Stimulated activated CD8-positive, alpha-beta memory T cell treated with anti-CD3 and anti-CD28 coated beads, Interleukin-4, amount 100 ng/mL, for 4 hours (primary cell): ENCODE data around the gene MYH9.

Experiments used
- DNase-seq, 2 donors: peaks; one replicate each; pipeline ENCODE4 v3.0.0-alpha.2; 2020; ENCODE audit warnings: low read depth in 2 of 2, low spot score in 1 of 2

MYH9 gene

DNA sequence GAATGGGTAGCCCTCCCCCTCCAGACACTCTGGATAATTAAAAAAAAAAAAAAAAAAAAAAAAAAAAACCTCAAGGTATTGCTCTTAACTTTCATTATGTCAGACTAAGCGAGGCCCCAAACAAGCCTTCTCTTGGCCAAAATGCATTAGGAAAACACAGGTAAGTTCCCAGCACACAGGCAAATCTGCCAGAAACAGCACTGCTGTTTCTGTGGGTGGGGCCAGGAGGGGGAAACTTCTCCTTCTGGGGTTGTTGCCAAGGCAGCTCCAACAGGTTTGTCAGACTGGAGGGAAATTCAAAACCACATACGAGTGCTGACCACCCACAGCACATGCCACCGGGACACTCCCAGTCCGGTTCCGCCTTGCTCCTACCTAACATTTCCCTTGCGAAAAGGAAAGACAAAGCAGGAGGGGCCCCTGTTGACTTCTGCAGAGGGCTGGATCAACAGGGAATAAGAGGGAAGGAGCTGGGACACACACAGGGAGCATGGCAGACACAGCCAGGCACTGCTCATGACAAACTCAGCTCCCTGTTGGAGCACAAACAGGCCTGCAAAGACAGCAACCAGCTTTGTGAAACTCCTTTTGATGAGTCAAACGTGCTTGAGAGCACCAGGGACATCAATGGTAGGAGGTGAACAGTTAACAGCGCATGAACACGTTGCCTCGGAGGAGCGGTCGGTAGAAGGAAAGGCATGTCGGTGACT, 55.0 kb downstream of the MYH9 start:
- DNase-seq, result no peak

DNA sequence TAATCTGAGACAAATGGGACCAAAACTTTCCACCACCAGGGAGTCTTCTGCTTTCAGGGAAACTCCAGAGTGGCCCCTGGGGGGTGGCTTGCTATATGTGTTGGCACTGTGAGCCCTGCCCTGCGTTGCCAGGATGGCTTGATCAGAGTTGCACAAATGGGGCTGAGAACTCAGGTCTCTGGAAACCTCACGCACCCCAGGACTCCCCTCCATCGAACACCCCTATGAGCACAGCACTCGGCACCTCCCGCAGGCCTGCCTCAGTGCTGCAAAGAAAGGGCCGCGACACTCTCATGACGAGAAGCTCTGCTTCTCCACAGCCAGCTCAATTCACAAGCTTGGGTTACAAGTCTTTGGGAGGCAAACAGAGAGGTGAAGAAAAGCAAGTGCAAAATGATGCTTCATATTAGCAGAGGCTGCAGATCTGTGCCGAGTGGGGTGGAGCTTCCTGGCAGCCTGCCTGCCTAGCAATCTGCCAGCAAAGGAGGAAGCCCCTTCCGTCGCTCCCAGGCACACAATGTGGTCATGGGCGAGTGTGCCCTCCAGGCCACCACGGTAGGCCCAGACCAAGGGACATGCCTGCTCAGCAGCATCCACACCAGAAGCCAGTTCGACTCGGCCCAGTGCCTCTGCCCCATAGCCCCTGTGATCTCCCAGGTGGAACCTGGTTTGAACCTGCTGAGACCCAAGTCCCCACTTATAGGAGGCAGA, 55.7 kb downstream of the MYH9 start:
- no peak for DNase-seq

DNA sequence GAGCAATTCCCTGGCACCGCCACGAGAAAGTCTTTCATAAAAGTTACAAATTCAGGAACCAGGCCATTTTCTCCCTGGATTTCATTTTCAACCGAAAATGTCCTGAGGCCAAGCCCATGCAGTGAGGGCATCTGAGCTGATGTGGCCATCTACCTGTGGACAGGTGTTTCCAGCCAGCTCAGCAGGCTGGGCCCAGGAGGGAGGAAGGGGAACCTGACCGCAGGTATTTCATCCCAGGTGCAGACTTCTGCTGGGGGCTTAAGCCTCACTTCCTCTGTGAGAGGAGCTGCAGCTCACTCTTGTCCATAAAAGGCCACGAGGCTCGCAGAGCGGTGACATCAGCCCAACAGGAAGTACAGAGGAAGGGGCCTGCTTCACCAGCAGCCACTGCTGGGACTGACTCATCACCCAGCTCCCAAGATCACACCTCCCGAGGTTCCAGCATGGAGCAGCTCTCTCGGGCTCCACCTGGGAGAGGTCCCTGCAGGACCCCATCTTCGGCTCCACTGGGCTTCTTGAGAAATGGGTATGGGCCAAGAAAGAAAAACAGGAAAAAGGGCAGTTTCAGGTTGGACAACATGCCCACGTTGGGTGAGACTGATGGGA, 56.4 kb downstream of the MYH9 start:
- peak in 1 of 2 donors; percentile 66 for DNase-seq

DNA sequence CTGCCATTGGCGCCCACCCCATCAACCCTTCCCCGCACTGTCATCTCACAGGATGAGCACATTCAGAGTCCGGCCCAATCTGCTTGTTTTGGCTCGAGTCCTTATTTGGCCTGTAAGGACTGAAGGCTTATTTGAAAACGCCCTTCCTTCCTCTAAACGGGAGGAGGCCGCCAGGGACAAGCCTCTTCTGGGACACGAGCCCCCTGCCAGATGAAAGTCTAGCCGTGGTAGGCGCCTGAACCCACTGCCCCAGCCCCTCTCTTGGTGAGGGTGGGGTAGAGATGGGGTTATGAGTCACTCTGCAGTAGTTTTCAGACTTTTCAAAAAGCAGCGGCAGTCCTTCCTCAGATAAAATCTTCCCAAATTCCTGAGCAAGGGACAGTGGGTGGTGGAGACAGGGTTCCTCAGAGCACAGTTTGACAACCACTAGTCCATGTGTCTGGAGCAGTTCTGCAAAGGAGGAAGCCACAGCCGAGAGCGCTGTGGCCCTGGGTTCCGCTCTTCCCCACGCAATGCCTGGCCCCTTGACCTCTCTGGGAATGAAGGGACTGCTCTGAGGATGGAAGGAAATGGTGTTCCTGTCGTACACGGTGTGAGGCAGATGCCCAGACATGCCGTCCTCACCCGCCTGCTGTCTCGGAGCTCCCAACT, 57.0 kb downstream of the MYH9 start:
- DNase-seq, result no peak

DNA sequence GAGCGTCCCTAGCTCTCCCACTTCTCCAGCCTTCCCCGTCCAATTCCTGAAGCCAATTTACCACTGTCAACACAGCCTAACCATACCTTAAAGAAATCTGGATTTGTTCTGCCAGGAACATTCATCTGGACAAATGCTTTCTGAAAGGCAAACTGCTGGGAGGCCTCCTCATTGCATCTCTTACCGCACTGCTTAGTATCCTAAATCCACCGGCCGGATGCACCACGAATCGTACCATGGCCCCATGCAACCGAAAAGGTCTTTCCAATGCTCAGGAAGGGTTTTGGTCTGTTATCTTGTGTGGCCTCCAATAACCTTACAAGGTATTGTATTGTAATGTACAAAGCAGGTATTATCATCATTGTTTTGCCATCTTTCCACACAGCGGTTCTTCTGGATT, 57.6 kb downstream of the MYH9 start:
- DNase-seq, result no peak

DNA sequence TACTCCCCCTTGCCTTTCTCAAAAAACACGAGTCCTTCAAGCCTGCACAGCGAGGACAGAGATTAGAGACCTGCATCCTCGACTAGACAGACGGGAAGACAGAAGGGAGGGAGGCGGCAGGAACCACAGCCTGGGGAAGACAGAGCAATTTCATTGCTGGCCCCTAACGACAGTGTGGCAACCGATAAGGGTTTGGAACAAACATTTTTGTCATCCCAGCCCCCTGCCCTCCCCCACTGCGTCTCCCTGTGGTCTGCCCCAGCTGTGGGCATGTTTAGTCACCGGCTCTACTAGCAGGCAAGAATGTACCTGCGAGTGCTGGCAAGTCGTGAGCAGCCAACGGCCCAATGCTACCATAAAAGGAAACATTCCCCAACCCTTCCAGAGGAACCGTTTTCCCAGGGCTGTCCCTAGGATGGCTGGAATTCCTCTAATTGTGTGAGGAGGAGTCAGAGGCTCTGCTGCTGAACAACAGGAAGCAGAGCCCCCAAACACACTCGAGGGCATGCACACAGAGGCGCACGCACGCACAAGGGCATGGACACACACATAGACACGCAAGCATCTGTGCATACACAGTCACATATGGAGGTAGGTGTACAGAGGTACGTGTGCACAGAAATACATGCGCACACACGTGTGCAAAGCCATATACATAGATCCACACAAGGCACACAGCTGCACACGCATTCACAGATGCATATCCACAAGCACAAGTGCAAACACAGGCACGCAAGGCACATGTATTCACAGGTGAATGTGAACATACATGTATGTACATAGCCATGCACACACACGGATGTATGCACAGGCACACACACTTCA, 58.3 kb downstream of the MYH9 start:
- peak; percentile 74 to 81 for DNase-seq

DNA sequence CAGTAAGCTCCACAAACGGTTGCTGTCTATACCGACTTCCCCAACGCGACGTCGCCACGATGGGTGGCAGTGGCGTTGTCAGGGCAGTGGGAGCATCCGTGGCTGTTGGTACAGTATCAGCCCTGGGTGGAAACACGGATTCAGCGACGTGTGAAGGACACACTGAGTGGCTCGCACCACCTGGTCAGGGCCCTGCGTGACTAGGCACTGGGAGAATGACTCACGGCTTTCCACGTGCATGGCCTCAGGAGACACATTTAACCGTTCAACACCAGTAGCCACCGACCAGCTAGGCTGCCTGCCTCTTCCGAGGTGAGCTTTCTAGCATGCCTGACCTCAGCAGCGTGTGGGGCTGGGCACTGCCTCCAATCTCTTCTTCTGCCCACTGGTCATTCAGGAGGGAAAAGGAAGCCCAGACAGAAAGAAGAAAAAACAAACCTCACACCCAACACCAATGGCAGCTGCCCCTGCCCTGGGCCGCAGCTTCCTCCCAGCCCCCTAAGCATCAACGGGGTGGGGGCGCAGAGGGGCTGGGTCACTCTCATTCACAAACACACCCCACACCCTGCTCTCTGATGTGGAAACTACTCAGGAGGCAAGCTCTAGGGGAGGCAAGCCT, 59.0 kb downstream of the MYH9 start:
- peak in 1 of 2 donors; percentile 56 for DNase-seq

DNA sequence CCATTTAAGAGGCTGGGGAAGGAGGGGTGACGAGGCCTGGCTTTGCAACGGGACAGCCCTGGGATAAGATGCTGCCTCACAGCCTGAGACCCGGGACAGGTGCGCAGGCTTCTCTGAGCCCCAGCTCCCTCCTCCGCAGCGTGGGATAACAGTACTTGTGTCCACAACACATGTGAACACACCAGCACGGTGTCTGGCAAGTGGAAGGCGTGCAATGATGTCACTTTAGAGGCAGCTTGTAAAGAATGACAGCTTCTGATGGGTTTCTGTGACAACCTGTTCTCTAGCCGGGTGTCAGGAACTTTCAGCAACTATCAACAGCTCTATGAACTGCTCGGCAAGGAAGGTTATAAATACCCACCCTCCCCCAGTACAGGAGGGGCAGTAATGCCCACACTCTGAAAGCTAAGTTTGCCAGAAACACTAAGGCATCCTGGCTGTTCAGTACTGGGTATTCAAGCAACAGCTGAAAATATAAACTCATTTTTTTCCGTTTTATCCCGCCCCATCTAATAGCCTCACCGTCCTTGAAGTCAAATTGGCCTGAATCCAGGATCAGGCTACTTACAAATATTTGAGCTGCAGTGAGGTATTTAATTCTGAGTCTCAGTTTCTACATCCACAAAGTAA, 59.7 kb downstream of the MYH9 start:
- no peak for DNase-seq

DNA sequence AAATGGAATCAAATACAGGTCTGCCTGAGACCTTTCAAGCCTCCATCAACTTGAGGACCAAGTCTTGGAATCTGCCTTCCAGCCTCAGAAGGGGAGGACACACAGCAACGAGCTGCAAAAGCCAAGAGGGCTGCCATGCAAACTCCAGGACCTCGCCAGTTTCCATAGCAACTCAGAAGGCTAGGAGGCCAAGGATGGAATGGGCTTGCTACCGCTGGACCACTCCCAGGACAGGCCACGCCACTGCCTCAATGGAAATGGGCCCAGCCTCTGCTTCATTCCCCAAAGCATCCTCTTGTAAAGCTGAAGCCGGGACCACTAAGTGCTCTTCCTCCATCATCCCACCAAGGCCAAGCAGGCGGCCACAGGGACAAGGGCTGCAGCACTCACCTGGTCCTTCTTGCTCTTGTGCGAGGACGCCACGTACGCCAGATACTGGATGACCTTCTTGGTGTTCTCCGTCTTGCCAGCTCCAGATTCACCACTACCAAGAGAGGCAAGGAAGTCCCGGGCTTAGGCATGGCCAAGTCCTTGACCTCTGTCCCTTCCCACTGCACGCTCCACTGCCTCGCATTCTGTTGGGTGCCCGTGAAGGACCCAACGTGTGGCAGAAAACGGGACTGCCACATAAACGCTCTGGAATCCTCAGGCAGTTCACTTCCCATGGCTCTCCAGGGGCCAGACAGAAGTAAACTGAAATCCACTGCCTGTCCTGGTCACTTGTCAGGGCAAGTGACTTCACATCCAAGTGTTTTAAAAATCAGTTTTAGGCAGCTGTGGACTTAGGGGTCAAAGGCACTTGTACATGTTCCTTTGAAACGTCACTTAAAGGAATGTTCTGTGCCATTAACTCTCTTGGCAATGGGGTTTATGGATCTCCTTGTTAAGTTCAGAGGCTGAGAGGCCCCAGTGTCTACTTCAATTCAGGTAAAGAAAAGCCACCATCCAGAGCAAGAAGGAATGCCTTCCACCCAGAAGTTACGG, 61.3 kb downstream of the MYH9 start:
- no peak for DNase-seq

DNA sequence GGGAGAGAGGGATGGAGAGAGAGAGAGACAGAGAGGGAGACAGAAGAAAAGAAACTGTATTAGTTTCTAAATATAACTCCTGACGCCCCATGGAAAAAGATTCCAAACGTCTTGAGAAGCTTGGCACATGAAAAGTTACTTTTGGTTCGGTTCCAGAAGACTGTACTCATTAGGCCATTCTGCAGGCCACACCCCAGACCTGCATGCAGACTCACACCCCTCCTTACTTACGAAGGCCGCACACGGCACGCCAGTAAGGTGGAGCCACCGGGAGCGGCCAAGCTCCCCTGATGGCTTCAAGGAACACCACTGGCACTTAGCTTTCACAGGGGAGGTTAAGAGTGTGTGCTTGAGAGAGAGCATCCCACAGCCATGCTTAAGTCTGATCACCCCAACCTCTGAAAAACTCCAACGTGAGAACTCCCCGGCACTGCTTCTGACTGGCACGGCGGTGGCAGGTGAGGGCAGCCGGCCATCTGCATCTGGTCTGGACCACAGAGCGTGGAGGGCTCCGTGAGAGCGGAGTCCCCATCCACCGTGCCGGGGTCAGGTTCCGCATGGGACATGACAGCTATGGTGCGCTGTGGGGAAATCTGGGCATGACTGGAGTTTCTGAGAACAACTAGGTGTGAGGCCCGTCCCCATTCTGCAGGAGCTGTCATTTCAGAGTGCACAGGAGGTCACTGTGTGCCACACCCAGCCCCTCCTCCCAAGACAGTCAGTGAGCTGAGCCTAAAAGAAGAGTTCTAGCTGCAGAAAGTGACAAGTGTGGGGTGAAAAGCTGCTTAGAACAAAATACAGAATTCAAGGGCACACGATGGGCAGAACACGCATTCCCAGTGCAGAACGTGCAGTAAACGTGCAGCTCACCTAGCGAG, 62.4 kb downstream of the MYH9 start:
- no peak for DNase-seq

DNA sequence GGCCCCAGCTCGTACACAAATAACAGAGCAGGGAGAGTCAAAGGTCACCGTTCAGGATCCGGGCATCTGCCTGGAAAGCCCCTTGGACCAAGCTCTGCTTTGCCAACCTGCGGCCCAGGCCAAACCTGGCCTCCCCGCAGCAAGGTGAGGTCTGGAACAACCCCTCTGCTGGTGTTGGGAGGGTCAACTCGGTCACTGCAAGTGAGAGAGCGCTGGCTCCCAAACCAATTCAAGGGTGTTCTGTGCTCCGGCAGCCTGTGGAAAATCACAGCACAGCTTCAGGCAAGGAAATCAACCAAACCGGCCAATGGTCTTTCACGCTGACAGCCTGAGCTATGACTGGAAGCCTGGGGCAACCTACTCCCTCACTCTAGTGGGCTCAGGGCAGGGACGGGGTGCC, 63.4 kb downstream of the MYH9 start:
- DNase-seq, result no peak

DNA sequence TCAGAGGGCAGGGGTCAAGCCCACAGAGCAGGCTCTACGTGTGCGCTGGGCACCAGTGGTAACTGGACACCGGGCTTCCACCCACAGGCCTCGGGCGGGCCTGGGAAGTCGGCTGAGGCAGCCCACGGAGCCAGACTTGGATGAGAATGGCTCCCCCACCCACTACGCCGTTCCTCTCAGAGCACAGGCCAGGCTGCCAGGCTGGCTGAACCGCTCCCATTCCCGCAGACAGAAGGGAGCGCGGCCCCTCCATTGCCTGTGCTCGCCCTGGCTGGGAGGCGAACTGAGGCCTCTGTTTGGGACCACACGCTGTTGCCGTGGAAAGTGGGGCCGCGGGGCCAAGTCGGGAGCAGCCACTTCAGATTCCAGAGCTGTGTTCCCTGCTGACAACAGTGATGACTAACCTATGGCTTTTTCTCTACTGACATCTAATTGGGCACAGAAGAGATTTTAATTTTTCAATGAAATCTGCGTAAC, 63.9 kb downstream of the MYH9 start:
- no peak for DNase-seq

DNA sequence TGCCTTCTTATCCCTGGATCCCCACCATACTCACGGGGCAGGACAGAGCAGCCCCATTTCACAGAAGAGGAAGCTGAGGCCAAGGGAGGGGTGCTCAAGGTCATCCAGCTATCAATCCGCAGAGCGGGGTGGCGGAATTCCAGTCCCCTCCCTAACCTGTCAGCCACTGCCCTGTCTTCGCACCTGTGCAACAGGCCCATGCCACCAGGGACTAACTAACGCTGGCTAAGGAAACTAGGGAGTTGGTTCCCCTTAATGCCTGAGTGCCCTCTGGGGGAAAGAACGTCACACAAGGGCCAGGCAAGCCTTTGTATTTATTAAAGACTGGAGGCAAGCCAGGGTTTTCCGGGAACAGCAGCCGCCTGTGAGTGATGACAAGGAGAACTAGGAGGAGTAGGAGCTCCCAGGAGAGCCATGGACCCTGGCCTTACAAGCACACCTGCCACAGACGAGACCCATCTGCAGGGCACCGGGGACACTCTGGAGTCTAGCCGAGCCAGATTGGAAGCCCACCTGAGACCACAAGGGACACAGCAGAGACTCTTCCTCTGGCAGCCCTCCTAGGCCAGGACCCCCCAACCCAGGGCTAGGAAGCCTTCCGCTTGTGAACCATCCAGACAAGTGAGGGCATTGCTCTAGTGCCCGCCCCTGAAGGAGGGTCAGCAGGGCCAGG, 64.4 kb downstream of the MYH9 start:
- no peak for DNase-seq

DNA sequence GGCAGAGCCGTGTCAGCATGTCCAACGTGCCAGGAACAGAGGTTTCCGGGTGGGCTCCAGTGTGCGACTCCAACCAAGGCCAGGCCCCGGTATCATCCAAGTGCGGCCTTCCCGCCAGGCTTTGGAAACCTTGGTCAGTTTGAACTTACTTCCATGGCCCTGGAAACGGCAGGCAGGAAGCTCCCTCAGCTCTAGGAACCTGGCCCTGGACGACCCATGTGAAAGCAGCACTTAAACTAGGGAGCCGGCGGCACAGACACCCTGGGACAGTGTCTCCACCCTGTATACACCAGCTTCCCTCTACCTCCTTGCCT, 65.2 kb downstream of the MYH9 start:
- DNase-seq, result no peak

DNA sequence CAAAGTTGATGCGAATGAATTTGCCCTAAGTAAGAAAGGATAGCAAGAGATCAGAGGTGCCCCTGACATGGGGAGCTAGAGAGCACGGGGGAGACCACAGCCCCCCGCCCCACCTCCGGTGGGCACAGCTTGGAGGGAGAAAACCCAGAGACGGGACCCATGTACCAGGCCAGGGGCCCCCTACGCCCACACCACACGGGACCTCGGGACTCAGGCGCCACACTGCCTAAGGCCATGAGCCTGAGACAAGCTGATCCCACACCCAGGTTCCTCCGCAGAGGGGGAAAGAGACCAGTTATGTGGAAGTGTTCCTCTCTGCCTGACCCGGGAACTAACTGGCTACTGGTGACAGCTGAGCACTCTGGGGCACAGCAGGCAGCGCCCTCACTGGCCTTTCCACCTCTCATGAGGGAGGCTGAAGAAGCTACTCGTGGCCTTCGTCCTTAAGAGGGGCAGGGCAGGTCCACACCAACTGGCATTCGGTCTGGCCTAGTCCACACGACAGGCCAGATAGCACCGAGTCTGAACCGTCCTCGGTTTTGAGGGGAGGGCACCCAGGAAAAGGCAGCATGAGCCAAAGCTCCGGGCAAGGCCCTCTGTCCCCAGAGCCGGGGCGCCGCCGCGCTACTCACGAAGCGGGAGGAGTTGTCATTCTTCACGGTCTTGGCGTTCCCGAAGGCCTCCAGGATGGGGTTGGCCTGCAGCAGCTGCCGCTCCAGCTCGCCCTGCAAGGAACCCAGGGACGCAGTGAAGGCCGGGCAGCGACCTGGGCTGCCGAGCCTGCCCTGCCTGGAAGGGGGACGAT, 65.8 kb downstream of the MYH9 start:
- DNase-seq, result no peak

DNA sequence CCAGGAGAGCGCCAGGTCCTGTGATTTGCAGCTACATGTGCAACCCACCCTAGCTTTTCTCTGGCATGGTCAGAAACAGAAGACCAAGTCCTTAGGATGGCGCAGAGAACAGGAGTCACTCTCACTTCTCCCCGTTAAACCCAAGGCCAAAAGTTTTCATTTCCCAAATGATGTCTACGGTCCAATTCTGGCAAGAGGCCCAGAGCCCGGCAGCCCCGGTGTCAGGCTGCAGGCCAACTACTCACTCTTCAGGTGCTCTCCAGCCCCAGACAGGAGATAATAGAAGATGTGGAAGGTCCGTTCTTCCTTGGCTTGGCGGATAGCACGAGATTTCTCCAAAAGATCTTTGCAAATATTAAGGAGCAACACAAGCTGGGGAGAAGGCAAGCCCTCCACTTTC, 67.2 kb downstream of the MYH9 start:
- no peak for DNase-seq
